ENCODE measurements around the gene RNF34. TPM values are rescaled to one million over a fixed set of nuclear protein-coding genes. Genes with fewer than 3 reads are reported as not detected.

The RNF34 gene
- total RNA-seq, 1 experiment from 2014 or later, result 43.7 TPM

DNA sequence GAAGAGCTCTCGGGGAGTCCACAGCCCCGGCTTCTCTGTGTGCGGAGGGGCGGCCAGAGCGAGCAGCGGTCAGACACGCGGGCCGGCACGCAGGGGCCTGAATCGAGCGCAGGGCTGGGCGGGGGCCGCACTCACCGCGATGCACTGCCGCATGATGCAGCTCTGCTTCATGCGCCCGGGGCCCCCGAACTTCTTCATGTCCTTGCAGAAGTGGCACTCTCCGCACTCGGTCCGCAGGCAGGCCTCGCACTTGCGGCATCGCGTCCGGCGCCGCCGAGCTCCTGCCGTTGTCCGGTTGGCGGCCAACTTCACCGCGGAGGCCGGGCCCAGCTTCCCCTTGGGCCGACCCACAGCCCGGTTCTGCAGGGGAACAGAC is 53.1 kb downstream of the RNF34 start:
- Histone ChIP-seq H3K27me3 (ENCODE audit: insufficient read depth, low read depth) (no peaks in the 10 kb centered on the region), H3K4me3 (no peak overlapping the region), H2AFZ (no peak overlapping the region), H3K27ac (peak overlapping the region; percentile 62; the same call in 1 of the 2 replicates), H3K79me2 (ENCODE audit: low read depth) (peaks cover 8% of the 10 kb centered on the region; the same call in 1 of the 2 replicates), H3K9me3 (ENCODE audit: insufficient read depth, low read depth) (no peaks in the 10 kb centered on the region), H3K4me1 (replicated peaks; ENCODE audit: insufficient read depth) (peaks cover 21% of the 10 kb centered on the region), H4K20me1 (ENCODE audit: insufficient read depth) (no peaks in the 10 kb centered on the region; the same call in 1 of the 2 replicates), H3K9me2 (ENCODE audit: insufficient read depth) (no peaks in the 10 kb centered on the region), H3F3A (ENCODE audit: insufficient read depth, low read depth) (peaks cover 16% of the 10 kb centered on the region; the same call in 1 of the 2 replicates), H3K36me3 (ENCODE audit: low read depth) (no peaks in the 10 kb centered on the region), H3K4me2 (peak overlapping the region; percentile 82)
- no peak for DNase-seq
- intact Hi-C loops (cut with micrococcal nuclease; ENCODE audit: unreplicated experiment), result no loop called here
- ChIA-PET POLR2A (ENCODE audit: unreplicated experiment) (no interaction called here), CTCF (no interaction called here)
- no peak for TF ChIP-seq CTCF (conservative IDR thresholded peaks at IDR 0.05)
- TF ChIP-seq EZH2 (IDR thresholded peaks at IDR 0.05; ENCODE audit: low read depth), result no peak
- no TSS peak for BruUV-seq (replicated peaks)

GRCh38 chr12:121453629-121454028 is 53.7 kb downstream of the RNF34 start:
- TF ChIP-seq CTCF (conservative IDR thresholded peaks at IDR 0.05), result no peak
- TF ChIP-seq EZH2 (IDR thresholded peaks at IDR 0.05; ENCODE audit: low read depth), result no peak
- ChIA-PET CTCF (no interaction called here), POLR2A (ENCODE audit: unreplicated experiment) (no interaction called here)
- H3K4me3 ChIP-seq, result no peak overlapping the region
- H2AFZ ChIP-seq, result no peak overlapping the region
- peaks cover 12% of the 10 kb centered on the region; the same call in 1 of the 2 replicates for H3K79me2 ChIP-seq (ENCODE audit: low read depth)
- peaks cover 16% of the 10 kb centered on the region; the same call in 1 of the 2 replicates for H3F3A ChIP-seq (ENCODE audit: insufficient read depth, low read depth)
- H3K9me2 ChIP-seq (ENCODE audit: insufficient read depth), result no peaks in the 10 kb centered on the region
- H3K4me2 ChIP-seq, result no peak overlapping the region
- no peak overlapping the region for H3K27ac ChIP-seq
- no peak for DNase-seq
- H4K20me1 ChIP-seq (ENCODE audit: insufficient read depth), result no peaks in the 10 kb centered on the region; the same call in 1 of the 2 replicates
- H3K4me1 ChIP-seq (replicated peaks; ENCODE audit: insufficient read depth), result peaks cover 21% of the 10 kb centered on the region
- intact Hi-C loops (cut with micrococcal nuclease; ENCODE audit: unreplicated experiment), result no loop called here
- no peaks in the 10 kb centered on the region for H3K9me3 ChIP-seq (ENCODE audit: insufficient read depth, low read depth)
- no peaks in the 10 kb centered on the region for H3K27me3 ChIP-seq (ENCODE audit: insufficient read depth, low read depth)
- no peaks in the 10 kb centered on the region for H3K36me3 ChIP-seq (ENCODE audit: low read depth)
- BruUV-seq (replicated peaks), result no TSS peak

- BruUV-seq (replicated peaks), result no TSS peak
- H2AFZ ChIP-seq, result no peak overlapping the region
- H3K4me2 ChIP-seq, result no peak overlapping the region
- no peak for DNase-seq
- peaks cover 21% of the 10 kb centered on the region for H3K4me1 ChIP-seq (replicated peaks; ENCODE audit: insufficient read depth)
- H3F3A ChIP-seq (ENCODE audit: insufficient read depth, low read depth), result peaks cover 16% of the 10 kb centered on the region; the same call in 1 of the 2 replicates
- TF ChIP-seq EZH2 (IDR thresholded peaks at IDR 0.05; ENCODE audit: low read depth) (no peak), CTCF (conservative IDR thresholded peaks at IDR 0.05) (no peak)
- H3K79me2 ChIP-seq (ENCODE audit: low read depth), result peaks cover 6% of the 10 kb centered on the region; the same call in 1 of the 2 replicates
- H3K9me3 ChIP-seq (ENCODE audit: insufficient read depth, low read depth), result no peaks in the 10 kb centered on the region
- H4K20me1 ChIP-seq (ENCODE audit: insufficient read depth), result no peaks in the 10 kb centered on the region; the same call in 1 of the 2 replicates
- ChIA-PET POLR2A (ENCODE audit: unreplicated experiment) (no interaction called here), CTCF (interaction anchor here (0.6 kb wide), 1 partner anchor 107 kb away, joined by 3 read pairs; no protein-coding TSS in a partner anchor)
- no peaks in the 10 kb centered on the region for H3K27me3 ChIP-seq (ENCODE audit: insufficient read depth, low read depth)
- no peak overlapping the region for H3K27ac ChIP-seq
- no peaks in the 10 kb centered on the region for H3K36me3 ChIP-seq (ENCODE audit: low read depth)
- intact Hi-C loops (cut with micrococcal nuclease; ENCODE audit: unreplicated experiment), result no loop called here
- no peaks in the 10 kb centered on the region for H3K9me2 ChIP-seq (ENCODE audit: insufficient read depth)
- no peak overlapping the region for H3K4me3 ChIP-seq
Measured at GRCh38 chr12:121454921-121455320, 55.0 kb downstream of the RNF34 start.
